Measurements from ENCODE around the gene NFYA.
A peak's percentile ranks its signal among the peaks of the same experiment; 100 is the strongest.

Gene NFYA

DNA sequence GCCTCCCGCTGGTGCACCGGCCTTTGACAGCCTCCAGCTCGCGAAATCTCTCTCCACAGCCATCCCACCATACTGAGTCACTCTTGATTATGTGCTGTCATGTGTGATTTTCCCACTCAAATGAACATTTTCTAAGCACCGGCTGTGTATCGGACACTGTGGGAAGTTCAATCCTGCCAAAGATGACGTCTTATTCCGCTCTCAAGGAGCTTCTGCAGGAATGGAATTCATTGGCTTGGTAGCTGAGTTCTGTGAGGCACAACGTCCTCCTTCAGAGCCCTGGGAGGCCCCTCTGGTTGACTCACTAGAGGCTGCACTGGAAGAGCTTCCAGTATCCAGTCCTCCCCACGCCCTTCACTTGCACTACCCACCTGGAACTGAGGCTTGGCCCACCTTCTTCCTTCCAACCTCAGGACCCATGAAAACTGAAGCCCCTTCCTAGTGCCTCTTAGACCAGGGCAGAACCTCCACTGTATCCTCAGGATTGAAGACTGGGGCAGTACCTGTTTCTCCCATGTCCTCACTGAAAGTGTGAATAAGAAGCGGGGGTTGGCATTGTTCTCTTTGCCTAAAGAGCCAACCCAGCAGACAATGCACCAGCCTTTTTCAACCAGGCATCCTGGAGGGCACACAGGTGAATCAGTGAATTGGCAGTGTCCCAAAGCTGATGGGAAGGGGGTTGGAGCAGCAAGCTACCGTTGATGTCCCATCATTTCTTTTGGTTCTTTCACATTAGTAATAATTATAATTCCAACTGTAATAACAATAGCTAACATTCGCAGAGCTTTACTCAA lies 35.5 kb upstream of the NFYA start:
- Mint-ChIP-seq H3K4me3 (no peak overlapping the region), H3K9me3 (no peaks in the 10 kb centered on the region), H3K27me3 (ENCODE audit: low read depth) (peaks cover 13% of the 10 kb centered on the region), H3K36me3 (ENCODE audit: low read depth) (peaks cover 5% of the 10 kb centered on the region), H3K4me1 (peaks cover 16% of the 10 kb centered on the region), H3K27ac (no peak overlapping the region)
- TF ChIP-seq, protein P1, sequence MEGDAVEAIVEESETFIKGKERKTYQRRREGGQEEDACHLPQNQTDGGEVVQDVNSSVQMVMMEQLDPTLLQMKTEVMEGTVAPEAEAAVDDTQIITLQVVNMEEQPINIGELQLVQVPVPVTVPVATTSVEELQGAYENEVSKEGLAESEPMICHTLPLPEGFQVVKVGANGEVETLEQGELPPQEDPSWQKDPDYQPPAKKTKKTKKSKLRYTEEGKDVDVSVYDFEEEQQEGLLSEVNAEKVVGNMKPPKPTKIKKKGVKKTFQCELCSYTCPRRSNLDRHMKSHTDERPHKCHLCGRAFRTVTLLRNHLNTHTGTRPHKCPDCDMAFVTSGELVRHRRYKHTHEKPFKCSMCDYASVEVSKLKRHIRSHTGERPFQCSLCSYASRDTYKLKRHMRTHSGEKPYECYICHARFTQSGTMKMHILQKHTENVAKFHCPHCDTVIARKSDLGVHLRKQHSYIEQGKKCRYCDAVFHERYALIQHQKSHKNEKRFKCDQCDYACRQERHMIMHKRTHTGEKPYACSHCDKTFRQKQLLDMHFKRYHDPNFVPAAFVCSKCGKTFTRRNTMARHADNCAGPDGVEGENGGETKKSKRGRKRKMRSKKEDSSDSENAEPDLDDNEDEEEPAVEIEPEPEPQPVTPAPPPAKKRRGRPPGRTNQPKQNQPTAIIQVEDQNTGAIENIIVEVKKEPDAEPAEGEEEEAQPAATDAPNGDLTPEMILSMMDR (IDR thresholded peaks at IDR 0.05; ENCODE audit: unreplicated experiment in 3 of 3): no peak

DNA sequence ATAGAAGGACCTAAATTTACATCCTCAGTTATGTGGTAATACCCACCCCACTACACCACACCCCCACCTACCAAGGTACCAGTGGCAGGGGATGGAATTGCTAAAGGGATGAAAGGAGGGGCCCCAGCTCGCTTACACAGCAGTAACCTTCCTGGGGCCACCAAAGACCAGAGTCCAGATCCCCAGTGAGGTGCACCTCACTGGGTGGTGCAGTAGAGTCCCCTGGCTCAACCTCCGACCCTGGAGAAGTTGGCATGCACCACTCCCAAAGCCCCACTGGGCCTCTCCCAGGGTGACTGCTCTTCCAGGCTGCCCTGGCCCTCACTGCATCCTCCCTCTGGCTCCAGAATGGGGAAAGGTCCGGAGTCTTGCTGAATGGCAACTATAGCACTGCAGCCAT lies 34.6 kb upstream of the NFYA start:
- TF ChIP-seq, protein P1 (IDR thresholded peaks at IDR 0.05; ENCODE audit: unreplicated experiment in 3 of 3): no peak
- Mint-ChIP-seq H3K36me3 (ENCODE audit: low read depth) (peaks cover 5% of the 10 kb centered on the region), H3K27me3 (ENCODE audit: low read depth) (peaks cover 13% of the 10 kb centered on the region), H3K9me3 (no peaks in the 10 kb centered on the region), H3K4me3 (peak overlapping the region in 1 of 3 experiments; percentile 72), H3K4me1 (peaks cover 16% of the 10 kb centered on the region), H3K27ac (peak overlapping the region in 2 of 3 experiments; percentile 95 to 99)

DNA sequence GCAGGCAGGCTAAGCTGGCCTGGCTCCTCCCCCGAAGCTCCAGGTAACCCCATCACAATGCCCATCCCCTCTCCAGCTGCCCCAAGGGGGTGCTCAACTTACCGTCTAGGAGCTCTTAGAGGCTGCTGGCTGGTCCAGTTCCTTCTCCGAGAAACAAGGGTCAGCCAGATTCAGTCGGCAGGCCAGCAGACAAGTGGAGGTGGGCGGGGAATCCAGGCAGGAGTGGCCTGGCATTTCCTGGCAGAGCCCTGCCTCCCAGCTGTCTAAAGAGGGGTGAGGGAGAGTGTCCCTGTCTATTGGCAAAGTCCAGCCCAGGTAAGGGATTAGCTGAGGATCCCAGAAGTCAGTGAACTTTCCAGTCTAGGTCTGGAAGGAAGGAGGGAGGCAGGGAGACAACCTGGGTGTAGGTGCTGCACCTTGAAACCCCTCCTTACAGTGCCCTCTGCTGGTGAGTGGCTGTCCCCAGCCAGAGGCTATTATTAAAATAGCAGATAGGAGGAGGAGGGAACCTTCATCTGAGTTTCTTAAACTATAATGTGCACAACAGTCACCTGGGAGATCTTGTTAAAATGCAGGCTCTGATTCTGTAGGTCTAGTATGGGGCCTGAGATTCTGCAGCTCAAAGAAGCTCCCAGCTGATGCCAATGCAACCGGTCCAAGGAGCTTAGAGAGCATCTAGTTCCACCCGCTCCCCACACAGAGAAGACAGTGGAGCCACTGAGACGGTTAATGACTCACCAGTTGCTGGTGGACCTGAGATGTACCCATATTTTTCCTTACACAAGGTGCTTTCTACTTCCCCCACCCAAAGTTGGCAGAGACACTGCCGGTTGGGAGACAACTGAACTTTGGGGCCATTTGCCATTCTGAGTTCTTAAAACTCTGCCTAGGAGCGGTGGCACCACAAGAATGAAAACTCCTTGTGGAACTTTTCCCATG lies 33.4 kb upstream of the NFYA start, which contains the start of gene UNC5CL:
TSS of gene UNC5CL (minus strand) at position 162 of the 939 bp plus-strand sequence. CDS start 4,147 bp downstream, outside the sequence.
- Mint-ChIP-seq H3K27me3 (ENCODE audit: low read depth) (peaks cover 13% of the 10 kb centered on the region), H3K4me1 (peaks cover 16% of the 10 kb centered on the region), H3K4me3 (peak within 1 kb of the TSS; percentile 42 to 72 (median 72)), H3K9me3 (no peaks in the 10 kb centered on the region), H3K36me3 (ENCODE audit: low read depth) (no peaks in the 10 kb centered on the region), H3K27ac (peak within 1 kb of the TSS; percentile 95 to 99 (median 95))
- TF ChIP-seq, protein P1 (IDR thresholded peaks at IDR 0.05; ENCODE audit: unreplicated experiment in 3 of 3): peak; percentile 46 to 60 (median 59)

DNA sequence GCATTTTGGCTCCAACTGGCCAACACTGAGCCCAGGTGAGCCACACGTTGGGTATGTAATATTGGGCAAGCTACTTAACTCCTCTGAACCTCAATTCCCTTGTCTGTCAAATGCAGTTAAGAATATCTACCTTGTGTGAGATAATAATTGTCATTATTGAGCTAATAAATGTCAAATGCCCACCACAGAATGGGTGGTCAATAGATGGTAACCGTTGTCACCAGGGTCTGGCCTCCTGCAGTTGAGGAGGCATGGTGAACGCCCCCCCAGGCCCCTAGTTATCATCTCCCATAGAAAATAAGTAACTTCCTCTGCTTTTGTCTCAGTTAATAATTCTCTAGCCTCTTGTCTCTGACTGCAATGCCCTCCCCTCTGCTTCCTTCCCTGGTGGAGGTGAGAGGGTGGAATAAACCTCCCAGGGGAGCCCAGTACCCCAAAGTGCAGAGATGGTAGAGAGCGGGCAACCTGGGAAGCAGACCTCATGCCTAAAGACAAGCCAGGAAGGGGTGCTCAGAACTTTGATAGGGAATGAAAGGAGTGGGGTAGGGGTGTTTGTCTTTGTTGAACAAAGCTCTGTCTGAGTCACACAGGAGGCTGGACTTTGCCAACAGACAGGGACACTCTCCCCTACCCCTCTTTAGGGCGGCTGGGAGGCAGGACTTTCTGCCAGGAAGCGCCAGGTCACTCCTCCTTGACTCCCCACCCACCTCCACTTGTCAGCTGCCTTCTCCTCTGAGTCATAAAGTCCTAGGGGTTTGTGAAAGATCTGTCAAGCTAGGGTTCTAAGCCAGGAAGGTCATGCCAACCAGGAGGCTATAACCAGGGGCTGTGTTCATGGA lies 32.5 kb upstream of the NFYA start:
- TF ChIP-seq, protein P1 (IDR thresholded peaks at IDR 0.05; ENCODE audit: unreplicated experiment in 3 of 3): no peak
- Mint-ChIP-seq H3K9me3 (no peaks in the 10 kb centered on the region), H3K4me3 (peak overlapping the region in 2 of 3 experiments; percentile 15 to 24), H3K4me1 (peaks cover 19% of the 10 kb centered on the region), H3K27me3 (ENCODE audit: low read depth) (peaks cover 13% of the 10 kb centered on the region), H3K36me3 (ENCODE audit: low read depth) (no peaks in the 10 kb centered on the region), H3K27ac (peak overlapping the region; percentile 95 to 99 (median 95))

DNA sequence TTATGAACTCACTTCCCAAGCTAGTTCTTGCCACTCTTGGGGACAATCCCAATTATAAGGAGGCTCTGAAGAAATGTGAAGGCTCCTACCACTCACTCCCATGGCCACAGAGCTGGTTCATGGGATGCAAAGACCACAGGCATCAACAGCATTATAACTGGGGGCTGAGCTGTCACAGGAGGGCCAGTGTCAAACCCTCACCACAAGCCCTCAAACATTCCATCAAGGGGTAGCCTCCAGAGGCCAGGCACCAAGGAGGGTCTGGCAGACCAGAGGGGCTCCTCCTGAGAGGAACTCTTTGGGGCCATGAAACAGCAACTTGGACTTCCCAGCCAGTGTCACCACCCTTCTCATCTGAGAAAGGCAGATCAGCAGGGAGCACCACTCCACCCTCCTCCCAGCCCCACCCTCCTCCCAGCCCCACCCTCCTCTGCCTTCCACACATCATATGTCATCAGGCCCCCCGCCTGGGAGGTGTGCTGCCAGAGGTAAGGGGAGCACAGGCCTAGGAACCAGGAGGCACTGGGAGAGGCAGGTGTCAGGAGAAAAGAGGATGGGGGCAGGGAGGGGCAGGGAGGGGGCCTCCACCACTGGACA lies 31.7 kb upstream of the NFYA start:
- H3K36me3 Mint-ChIP-seq (ENCODE audit: low read depth): no peaks in the 10 kb centered on the region
- peak overlapping the region; percentile 95 to 99 (median 95) for H3K27ac Mint-ChIP-seq
- no peak overlapping the region for H3K4me3 Mint-ChIP-seq
- no peaks in the 10 kb centered on the region for H3K9me3 Mint-ChIP-seq
- TF ChIP-seq, protein P1 (IDR thresholded peaks at IDR 0.05; ENCODE audit: unreplicated experiment in 3 of 3): no peak
- peaks cover 13% of the 10 kb centered on the region for H3K27me3 Mint-ChIP-seq (ENCODE audit: low read depth)
- H3K4me1 Mint-ChIP-seq: peaks cover 24% of the 10 kb centered on the region

Data from nephron (organoid).